SH-SY5Y (cell line): Measurements from ENCODE around the gene PHACTR3.

Experiments
- GATA2 ChIP-seq: IDR thresholded peaks from 2 replicates; pipeline ENCODE4 v1.6.1; 2011; ENCODE audit warnings: mild to moderate bottlenecking, low read depth, low read length
- GATA3 ChIP-seq: IDR thresholded peaks from 2 replicates; pipeline ENCODE4 v1.6.1; 2011; ENCODE audit warnings: low read depth, mild to moderate bottlenecking, low read length, moderate library complexity

GRCh38 chr20:59831916-59832270 lies 227.6 kb downstream of the PHACTR3 start:
- TF ChIP-seq GATA2 (no peak), GATA3 (no peak)
